ENCODE measurements around the gene PXMP2. TPM values are rescaled to one million over a fixed set of nuclear protein-coding genes. Genes with fewer than 3 reads are reported as not detected.

PXMP2 gene
- total RNA-seq, 2 experiments from 2014 or later: 58.1 to 103 TPM

GRCh38 chr12:132729541-132730320, 42.3 kb downstream of the PXMP2 start:
- no TSS peak for BruUV-seq (replicated peaks)
- Histone ChIP-seq H3K79me2 (ENCODE audit: insufficient read depth, low read depth, low read length) (no peaks in the 10 kb centered on the region), H3K4me3 (ENCODE audit: low read depth, low read length, poor library complexity, severe bottlenecking) (no peak overlapping the region), H4K20me1 (ENCODE audit: insufficient read depth, low read length) (0 out of 2 replicates have a peak, but pooled peaks cover 7% of the 10 kb centered on the region), H3K36me3 (ENCODE audit: insufficient read depth, low read length) (peaks cover 96% of the 10 kb centered on the region), H2AFZ (ENCODE audit: low read length) (no peak overlapping the region), H3K9me3 (ENCODE audit: low read length) (0 out of 2 replicates have a peak, but pooled peaks cover 6% of the 10 kb centered on the region), H3K4me1 (ENCODE audit: insufficient read depth, low read length, poor library complexity, severe bottlenecking) (no peaks in the 10 kb centered on the region), H3K9me2 (ENCODE audit: insufficient read depth, low read length) (no peaks in the 10 kb centered on the region), H3K27ac (ENCODE audit: low read depth, low read length, poor library complexity, severe bottlenecking) (no peak overlapping the region), H3K4me2 (ENCODE audit: low read length) (no peak overlapping the region)
- TF ChIP-seq CTCF (conservative IDR thresholded peaks at IDR 0.05; ENCODE audit: low read length): no peak
- no peak for TF ChIP-seq EZH2phosphoT487 (IDR thresholded peaks at IDR 0.05; ENCODE audit: borderline replicate concordance, low read depth, low read length)
- ChIA-PET CTCF (ENCODE audit: unreplicated experiment) (no interaction called here), POLR2A (no interaction called here)
- intact Hi-C loops (cut with micrococcal nuclease; ENCODE audit: unreplicated experiment): no loop called here
- no peak for DNase-seq (ENCODE audit: low spot score)

- intact Hi-C loops (cut with micrococcal nuclease; ENCODE audit: unreplicated experiment): no loop called here
- DNase-seq (ENCODE audit: low spot score): no peak
- Histone ChIP-seq H3K4me1 (ENCODE audit: insufficient read depth, low read length, poor library complexity, severe bottlenecking) (no peaks in the 10 kb centered on the region), H4K20me1 (ENCODE audit: insufficient read depth, low read length) (0 out of 2 replicates have a peak, but pooled peaks cover 5% of the 10 kb centered on the region), H3K36me3 (ENCODE audit: insufficient read depth, low read length) (peaks cover 96% of the 10 kb centered on the region), H3K9me3 (ENCODE audit: low read length) (0 out of 2 replicates have a peak, but pooled peaks cover 6% of the 10 kb centered on the region), H3K4me3 (ENCODE audit: low read depth, low read length, poor library complexity, severe bottlenecking) (no peak overlapping the region), H3K4me2 (ENCODE audit: low read length) (no peak overlapping the region), H3K27ac (ENCODE audit: low read depth, low read length, poor library complexity, severe bottlenecking) (no peak overlapping the region), H3K79me2 (ENCODE audit: insufficient read depth, low read depth, low read length) (no peaks in the 10 kb centered on the region), H3K9me2 (ENCODE audit: insufficient read depth, low read length) (no peaks in the 10 kb centered on the region), H2AFZ (ENCODE audit: low read length) (no peak overlapping the region)
- POLR2A ChIA-PET: no interaction called here
- CTCF ChIA-PET (ENCODE audit: unreplicated experiment): no interaction called here
- TF ChIP-seq CTCF (conservative IDR thresholded peaks at IDR 0.05; ENCODE audit: low read length) (no peak), EZH2phosphoT487 (IDR thresholded peaks at IDR 0.05; ENCODE audit: borderline replicate concordance, low read depth, low read length) (no peak)
- BruUV-seq (replicated peaks): no TSS peak
Measured at GRCh38 chr12:132730353-132730752, 43.0 kb downstream of the PXMP2 start.

GRCh38 chr12:132731574-132731973, 44.2 kb downstream of the PXMP2 start:
- peaks cover 96% of the 10 kb centered on the region for H3K36me3 ChIP-seq (ENCODE audit: insufficient read depth, low read length)
- H3K9me3 ChIP-seq (ENCODE audit: low read length): 0 out of 2 replicates have a peak, but pooled peaks cover 6% of the 10 kb centered on the region
- no peaks in the 10 kb centered on the region for H3K79me2 ChIP-seq (ENCODE audit: insufficient read depth, low read depth, low read length)
- POLR2A ChIA-PET: interaction anchor here (1.2 kb wide), 1 partner anchor 10 kb away, joined by 4 read pairs; no protein-coding TSS in a partner anchor
- DNase-seq (ENCODE audit: low spot score): no peak
- TF ChIP-seq CTCF (conservative IDR thresholded peaks at IDR 0.05; ENCODE audit: low read length) (no peak), EZH2phosphoT487 (IDR thresholded peaks at IDR 0.05; ENCODE audit: borderline replicate concordance, low read depth, low read length) (no peak)
- no peaks in the 10 kb centered on the region for H3K4me1 ChIP-seq (ENCODE audit: insufficient read depth, low read length, poor library complexity, severe bottlenecking)
- no TSS peak for BruUV-seq (replicated peaks)
- CTCF ChIA-PET (ENCODE audit: unreplicated experiment): no interaction called here
- H3K27ac ChIP-seq (ENCODE audit: low read depth, low read length, poor library complexity, severe bottlenecking): no peak overlapping the region
- no peak overlapping the region for H3K4me2 ChIP-seq (ENCODE audit: low read length)
- no peaks in the 10 kb centered on the region for H3K9me2 ChIP-seq (ENCODE audit: insufficient read depth, low read length)
- no peak overlapping the region for H3K4me3 ChIP-seq (ENCODE audit: low read depth, low read length, poor library complexity, severe bottlenecking)
- intact Hi-C loops (cut with micrococcal nuclease; ENCODE audit: unreplicated experiment): no loop called here
- no peaks in the 10 kb centered on the region for H4K20me1 ChIP-seq (ENCODE audit: insufficient read depth, low read length)
- no peak overlapping the region for H2AFZ ChIP-seq (ENCODE audit: low read length)
